HG03060 (cell line): ENCODE results near the gene HPCAL1.

Experiments
- ATAC-seq: cut with Tn5 transposase; IDR thresholded peaks from one replicate; pipeline ENCODE4 v1.9.1; 2021; ENCODE audit warnings: low read depth, moderate number of reproducible peaks; ENCODE audit not compliant: unreplicated experiment

HPCAL1 gene

DNA sequence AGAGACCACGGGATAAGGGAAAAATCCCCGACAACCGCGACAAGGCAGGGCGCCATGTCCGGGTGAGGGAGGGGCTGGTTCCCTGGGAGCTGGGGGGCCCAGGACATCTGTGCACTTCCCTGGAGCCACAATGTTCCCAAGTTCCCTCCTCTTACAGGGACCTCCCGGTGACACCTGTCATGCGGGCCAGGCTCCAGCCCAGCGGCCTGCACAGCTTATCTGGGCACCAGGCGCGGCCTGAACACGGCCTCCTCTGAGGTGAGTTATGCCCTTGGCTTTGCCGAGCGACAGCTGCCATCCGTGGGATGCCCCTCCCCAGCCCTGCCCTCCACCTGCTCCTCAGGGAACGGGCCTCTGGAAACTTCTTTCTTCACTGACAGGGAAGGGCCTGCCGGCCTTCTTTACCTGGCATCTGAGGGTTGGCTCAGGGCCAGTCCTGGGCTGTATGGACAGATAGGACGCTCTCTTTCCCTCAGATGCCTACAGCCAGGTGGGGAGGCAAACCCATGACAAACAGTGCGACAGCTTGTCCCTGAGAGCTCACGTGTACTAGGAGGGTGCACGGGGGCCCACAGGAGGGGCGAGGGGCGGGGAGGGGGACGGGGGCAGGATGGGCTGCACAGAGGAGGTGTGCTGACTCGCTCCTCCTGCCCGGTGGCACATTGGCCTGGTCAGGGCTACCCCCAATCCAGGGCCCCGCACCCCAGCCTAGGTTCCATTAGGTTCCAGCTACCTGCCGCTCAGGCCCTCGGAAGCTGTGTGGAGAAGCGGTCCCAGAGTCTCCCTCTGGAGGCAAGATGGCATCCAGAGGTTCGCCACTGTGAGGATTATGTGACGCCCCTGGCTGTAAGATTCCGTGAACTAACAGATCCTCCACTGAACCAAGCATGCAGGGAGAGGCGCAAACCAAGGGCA, 34.9 kb upstream of the HPCAL1 start:
- no peak for ATAC-seq

DNA sequence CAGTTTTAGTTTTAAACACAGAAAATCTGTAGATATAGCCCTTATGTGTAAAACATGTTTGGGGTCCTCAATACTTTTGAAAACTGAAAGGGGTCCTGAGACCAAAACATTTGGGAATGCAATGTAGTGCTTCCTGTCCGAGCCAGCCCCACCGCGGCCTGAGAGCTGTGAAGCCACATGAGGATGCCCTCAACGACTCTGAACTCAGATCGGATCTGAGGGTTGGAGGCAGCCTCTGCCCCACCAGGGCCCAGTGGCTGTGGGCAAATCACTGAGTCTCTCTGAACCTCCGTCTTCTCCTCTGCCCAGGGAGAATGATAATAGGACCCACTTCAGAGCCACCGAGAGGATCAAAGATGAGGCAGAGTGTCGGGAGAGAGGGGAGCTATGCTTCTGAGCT, 33.4 kb upstream of the HPCAL1 start:
- no peak for ATAC-seq

DNA sequence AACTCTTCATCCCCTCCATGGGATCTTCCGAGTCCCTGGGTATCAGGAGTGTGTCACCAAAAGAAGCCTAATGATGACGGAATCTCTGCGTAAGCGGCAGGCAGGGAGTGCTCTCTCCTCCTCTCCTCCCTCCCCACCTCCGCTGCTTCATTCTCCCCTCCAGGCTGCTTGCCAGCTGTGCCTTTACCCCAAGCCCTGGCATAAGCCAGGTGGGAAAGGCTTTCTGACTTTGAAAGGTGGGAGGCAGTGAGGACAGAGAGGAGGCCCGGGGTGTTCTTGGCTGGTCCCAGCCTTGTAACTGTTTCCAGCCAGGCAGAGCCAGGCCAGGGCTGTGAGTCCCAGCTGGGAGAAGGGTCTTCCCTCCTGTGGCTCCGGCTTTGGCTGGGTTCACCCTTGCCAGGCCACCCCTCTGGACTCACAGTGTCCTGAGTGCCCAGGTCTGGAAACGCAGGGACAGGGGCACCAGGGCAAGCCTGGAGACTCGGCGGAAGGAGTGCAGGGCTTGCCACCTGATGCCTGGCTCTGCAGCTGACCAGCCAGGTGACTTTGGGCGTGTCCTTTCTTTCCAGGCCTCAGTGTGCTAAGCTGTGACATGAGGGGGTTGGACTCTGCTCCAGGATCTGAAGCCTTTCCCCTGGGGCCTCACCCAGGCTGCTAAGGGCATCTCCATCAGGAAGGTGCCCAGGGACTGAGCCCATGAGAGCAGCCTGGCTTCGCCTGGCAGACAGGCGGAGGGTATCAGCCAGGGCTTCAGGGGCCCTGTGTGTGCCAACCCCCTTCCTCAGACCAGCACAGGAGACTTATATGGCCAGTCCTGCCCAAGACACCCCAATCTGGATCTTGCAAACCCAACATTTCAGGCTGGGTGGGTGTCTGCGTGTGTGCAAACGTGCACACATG, 32.7 kb upstream of the HPCAL1 start:
- no peak for ATAC-seq

DNA sequence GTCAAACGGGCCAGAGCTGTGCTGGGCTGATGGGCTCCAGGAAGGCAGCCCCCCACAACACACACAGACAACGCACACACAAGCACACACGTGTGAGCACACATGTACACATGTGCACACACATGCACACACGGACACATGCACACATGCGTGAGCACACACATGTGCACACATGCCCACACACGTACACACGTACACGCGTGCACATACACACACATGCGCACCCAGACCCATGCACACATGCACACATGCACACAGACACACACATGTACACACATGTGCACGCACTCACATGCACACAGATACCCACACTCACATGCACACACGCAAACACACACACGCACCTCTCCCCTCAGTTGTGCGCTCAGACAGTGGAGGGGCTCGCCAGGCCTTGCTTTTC, 31.2 kb upstream of the HPCAL1 start:
- ATAC-seq = no peak

- ATAC-seq = no peak
These were observed 30.8 kb upstream of the HPCAL1 start for GRCh38 chr2:10271946-10272345.

- ATAC-seq = no peak
These were observed 30.2 kb upstream of the HPCAL1 start for GRCh38 chr2:10272464-10272863.

DNA sequence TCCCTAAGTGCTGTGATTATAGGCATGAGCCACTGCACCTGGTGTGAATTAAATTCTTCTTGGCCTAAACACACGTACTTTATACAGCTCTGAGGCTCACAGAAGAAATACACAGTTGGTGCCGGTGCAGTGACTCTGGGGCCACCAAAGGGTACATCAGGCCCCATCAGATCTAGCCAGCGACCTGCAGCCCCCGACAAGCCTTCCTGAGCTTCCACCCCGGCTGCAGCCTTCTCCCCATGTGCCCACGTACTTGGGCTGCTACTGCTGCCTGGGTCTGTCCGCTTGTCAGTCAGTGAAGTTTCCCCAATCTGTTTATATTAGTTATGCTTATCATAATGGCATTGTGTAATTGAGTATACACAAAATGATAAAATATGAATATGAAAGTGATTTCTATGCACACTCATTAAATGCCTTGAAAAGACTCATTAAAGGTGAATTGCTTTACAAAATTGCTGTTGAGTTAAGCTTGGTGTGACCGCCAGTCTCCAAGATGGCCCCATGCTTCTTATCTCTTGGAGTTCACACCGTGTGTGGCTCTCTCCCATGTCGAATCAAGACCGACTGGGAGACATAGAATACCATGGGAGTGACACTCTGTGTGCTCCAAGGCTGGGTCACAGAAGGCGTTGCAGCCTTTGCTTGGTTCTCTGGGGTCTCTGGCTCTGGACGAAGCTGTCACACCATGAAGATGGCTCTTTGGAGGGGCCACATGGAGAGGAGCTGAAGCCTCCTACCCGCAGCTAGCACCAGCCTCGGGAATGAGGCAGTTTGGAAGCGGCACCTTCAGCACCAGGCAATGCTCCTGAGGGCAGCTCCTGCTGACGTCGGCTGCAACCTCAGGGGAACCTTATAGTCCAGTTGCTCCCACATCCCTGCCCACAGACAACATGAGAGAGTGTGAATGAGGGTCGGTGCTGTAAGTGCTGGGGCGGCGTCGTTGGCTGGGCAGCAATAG, 29.2 kb upstream of the HPCAL1 start:
- no peak for ATAC-seq

- no peak for ATAC-seq
These were observed 28.3 kb upstream of the HPCAL1 start for GRCh38 chr2:10274376-10274775.

DNA sequence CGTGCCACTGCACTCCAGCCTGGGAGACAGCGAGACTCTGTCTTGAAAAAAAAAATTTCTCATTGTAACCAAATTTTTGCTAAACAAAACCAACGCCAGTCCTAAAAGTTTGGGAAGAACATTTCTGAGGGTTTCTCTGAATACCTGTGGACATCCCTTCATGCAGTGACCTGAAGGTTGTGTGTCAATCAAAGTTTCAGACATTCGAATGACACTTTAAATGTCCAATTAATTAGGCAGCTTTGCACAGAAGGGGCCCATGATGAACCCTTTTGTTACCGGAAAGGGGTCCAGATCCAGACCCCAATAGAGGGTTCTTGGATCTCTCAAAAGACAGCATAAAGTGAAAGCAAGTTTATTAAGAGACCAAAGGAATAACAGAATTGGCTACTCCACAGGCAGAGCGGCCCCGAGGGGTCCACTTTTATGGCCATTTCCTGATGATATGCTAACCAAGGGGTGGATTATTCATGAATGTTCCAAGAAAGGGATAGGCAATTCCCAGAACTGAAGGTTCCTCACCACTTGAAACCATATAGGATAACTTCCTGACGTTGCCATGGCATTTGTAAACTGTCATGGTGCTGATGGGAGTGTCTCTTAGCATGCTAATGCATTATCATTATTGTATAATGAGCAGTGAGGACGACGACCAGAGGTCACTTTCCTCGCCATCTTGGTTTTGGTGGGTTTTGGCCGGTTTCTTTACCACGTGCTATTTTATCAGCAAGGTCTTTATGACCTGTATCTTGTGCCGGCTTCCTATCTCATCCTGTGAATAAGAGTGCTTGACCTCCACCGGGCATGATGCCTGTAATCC, 27.5 kb upstream of the HPCAL1 start:
- no peak for ATAC-seq

GRCh38 chr2:10276481-10277292, 26.0 kb upstream of the HPCAL1 start:
- no peak for ATAC-seq

DNA sequence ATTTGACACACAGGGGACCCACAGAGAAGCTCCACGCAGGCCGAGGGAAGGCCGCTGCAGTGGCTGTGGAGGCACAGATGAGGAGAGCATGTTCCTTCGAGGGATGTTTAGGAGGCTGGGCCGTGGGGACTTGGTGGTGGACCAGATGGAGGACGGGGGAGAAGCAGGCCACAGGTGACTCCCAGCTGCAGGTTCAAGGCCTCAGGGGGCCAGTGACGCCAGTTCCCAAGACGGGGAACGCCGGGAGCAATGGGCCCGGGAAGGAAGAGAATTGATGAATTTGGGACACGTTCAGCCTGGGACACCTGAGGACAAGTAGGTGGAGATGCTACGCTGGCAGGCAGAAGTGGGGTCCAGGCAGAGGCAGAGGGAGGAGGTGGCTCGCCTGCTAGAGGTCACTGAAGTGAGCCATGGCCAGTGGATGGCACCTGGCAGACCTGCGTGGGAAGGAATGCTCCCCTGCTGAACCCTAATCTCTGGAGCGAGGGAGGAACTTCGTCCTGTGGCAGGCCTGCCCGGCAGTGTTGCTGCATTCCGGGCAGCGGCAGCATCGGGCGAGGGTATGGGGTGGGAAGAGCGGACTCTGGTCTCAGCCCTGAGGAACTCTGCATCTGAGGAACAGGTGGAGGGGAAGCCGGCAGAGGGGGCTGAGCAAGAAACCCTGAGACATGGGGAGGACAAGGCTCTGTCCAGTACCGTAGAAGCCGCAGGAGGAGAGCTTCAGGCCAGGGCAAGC, 25.2 kb upstream of the HPCAL1 start:
- ATAC-seq = no peak

- no peak for ATAC-seq
These were observed 24.5 kb upstream of the HPCAL1 start for GRCh38 chr2:10278029-10278762.

- no peak for ATAC-seq
These were observed 23.8 kb upstream of the HPCAL1 start for GRCh38 chr2:10278763-10279471.

GRCh38 chr2:10279472-10279870, 23.2 kb upstream of the HPCAL1 start:
- no peak for ATAC-seq

DNA sequence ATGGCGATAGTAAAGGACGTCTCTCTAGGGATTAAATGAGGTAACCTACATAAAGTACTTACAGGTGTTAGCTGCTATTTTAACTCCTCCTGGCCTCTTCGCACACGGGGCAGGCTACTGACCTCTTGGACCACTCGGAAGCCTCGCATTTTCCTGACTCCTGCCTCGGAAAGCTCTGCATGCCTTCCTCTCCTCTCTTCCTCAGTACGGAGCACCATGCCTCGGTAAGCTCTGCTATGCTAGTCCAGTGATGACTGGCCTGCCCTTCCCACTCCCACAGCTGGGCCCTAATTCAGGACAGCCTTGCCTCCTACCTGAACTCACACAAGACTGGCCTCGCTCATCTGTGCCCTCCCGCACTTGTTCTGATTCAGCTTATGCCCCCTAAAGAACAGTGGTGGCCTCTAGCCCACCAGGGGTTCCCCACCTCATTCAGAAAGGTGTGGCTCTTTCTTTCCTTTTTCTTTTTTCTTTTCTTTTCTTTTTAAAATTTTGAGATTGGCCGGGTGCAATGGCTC, 22.7 kb upstream of the HPCAL1 start:
- no peak for ATAC-seq

- ATAC-seq = no peak
These were observed 20.8 kb upstream of the HPCAL1 start for GRCh38 chr2:10281891-10282290.
